Hindlimb muscle (tissue), 1 donor: ENCODE results near the gene IL22RA2. TPM values are rescaled to one million over a fixed set of nuclear protein-coding genes. Genes with fewer than 3 reads are reported as not detected.

Experiments
- DNase-seq: peaks from one replicate; pipeline ENCODE4 v3.0.0-alpha.2; 2013
- polyA plus RNA-seq: library from polyadenylated mRNA; unstranded; fragments of 120-200 nt; gene quantifications from one replicate; pipeline ENCODE4 v1.2.1, GENCODE V29; 2013; ENCODE audit not compliant: insufficient read length

IL22RA2 gene
- polyA plus RNA-seq, 1 donor, result not detected

DNA sequence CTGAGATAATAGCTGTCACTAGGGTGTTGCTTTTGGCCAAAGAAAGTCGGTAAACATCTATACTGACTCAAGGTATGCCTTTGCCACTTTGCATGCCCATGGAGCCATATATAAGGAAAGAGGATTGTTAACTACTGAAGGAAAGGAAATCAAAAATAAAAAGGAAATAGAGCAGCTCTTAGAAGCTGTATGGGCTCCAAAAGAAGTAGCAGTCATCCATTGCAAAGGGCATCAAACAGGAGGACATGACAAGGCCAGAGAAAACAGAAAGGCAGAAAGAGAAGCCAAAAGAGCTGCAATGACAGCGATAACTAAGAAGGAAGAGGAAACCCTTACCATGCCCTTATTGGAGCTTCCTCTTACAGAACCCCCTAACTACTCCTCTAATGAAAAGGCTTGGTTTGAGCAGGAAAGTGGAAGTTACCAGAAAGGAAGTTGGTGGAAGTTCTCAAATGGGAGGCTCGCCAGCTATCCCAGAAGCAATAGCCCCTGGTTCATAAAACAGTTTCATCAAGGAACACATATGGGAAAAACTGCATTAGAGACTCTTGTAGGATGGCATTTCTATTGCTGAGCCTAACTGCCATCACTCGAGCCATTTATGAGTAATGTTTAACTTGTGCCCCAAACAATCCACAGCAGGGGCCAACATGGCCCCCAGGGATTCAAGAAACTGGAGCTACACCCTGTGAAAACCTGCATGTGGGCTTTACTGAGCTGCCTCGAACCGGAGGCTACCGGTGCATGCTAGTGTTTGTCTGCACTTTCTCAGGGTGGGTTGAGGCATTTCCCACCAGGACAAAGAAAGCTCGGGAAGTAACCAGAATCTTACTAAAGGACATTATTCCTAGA is 7.0 kb downstream of the IL22RA2 start:
- no peak for DNase-seq

DNA sequence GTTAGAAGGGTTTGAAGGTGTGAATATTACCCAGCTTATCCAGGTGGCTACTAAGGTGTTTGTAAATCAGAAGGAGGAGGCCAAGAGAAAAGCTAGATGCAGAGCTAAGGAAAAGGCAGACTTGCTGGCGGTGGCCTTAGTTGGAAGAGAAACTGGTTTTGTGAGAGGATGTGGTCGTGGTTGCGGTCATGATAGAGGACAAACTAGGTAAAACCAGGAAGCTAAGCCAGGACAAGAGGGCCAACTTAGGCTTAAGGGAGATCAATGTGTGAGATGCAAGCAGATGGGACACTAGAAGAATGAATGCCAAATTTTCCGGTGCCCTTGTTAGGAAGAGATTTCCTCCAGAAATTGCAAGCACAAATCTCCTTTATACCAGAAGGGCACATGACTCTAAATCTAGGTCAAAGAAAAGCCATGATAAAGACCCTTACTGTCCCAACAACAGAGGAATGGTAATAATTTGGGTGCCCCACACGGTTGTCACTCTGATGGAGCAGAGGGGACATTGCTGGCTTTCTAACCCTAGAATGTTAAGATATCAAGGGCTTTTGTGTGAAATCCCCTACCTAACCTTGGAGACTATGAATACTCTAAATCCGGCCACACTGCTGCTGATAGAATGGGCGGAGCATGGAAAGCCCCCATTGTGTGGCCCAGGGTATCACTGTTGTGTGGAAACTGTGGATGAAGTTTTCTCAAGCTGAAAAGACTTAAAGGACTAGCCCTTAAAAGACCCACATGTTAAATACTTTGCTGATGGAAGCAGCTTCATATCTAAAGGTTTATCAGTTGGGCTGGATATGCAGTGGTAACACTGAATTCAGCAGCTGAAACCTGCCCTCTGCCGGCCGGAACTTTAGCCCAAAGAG is 7.8 kb downstream of the IL22RA2 start:
- DNase-seq, result no peak

DNA sequence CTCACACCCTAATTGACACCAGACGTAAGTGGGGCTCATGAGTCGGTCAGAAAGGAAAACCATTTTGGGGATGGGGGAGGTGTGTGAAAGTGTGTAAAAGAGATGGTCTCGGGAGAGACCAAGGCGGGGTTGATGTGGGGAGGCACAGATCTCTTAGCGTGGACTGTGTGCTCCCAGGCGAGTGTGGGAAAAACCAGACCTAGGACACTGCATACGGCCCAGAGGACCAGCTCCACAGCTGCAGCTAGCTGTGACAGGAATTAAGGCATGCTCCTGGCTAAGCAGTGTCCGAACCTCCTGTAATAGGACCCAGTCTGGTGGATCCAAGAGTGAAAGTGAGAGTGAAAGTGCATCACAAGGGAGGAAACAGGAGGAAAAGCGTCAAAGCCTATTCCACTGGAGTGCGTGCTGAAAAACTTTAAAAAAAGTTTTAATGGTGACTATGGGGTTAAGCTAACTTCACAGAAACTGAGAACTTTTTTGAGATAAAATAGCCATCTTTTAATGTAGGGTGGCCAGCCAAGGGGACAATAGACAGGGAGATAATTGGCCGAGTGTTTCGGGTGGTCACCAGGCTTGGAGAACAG is 9.6 kb downstream of the IL22RA2 start:
- no peak for DNase-seq

DNA sequence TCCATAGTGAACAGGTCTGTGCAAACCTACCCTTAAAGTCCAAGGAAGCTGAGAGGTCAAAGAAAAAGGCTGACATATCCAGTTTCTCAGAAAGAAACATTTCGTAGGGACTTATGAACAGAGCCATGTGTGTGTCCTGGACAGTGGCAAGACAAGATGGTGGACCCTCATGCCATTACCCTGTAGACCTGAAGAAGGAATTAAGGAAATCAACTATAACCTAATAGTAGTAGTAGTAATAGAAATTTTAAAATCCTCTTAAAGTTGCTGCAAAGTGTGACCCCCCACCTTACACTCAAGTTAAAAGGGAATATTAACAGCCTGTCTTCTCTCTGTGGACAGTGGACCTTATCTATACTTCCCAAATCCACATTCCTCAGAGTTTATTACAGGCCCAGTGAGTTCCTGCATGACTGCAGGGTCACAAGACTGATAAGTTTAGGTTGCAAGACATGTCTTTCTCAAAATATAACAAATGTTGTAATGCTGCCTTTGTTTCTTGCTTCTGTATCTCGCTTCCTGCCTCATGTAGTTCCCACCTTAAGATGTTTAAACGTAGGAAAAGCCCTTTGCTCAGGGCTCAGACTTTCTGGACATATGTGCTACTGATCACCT is 10.6 kb downstream of the IL22RA2 start:
- DNase-seq, result no peak

DNA sequence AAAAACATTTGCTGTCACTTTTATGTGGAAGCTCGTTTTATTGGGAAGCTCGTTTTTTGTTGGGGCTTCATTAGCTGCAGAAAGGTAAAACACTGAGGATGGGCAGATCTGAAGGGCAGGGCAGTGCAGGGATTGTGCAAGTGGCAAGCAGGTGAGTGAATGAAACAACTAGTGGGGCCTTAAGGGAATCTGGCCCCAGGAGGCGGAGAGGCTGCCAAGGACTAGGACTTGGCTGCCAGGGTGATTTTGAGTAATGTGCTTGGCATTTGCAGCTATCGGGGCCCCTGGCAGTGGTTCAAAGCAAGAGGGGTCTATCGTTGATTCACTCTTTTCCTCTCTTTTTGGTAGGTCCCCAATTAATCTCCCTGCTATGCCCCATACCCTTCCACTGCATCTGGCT is 11.5 kb downstream of the IL22RA2 start:
- DNase-seq, result no peak

DNA sequence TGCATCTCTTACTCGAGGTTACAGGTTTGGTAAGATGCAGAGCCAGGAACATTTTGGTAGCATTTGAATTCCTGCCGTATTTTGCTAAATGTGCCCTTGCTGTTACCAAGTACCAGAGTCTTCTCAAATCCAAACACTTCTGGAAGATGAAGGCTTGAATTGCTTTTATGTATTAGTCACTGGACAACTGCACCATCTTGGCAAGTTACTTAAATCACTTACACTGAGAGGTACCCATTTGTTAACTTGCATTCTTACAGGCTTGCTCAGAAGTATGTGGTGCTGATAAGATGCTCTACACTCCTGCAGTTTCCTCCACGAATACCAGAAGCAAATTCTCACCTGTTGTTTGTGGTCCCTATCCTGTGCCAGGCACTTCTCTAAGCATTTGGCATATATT is 12.7 kb downstream of the IL22RA2 start:
- DNase-seq, result no peak

DNA sequence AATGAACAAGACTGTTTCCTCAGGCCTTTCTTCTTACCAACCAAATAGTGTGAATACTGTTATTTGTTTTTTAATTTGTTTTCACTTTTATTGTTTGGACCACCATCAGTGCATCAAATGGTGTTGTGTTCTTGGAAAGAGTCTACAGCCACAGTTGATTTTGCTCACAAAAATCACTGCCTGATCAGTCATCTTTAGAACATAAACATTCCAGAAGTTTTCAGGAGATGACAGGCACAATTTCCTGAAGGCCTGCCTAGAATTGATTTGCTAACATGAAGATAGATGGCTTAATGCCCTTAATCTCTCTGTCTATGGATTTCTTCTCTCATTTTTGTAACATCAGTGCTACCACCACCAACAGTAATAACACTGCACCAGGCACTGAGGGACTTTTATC is 13.5 kb downstream of the IL22RA2 start:
- no peak for DNase-seq

DNA sequence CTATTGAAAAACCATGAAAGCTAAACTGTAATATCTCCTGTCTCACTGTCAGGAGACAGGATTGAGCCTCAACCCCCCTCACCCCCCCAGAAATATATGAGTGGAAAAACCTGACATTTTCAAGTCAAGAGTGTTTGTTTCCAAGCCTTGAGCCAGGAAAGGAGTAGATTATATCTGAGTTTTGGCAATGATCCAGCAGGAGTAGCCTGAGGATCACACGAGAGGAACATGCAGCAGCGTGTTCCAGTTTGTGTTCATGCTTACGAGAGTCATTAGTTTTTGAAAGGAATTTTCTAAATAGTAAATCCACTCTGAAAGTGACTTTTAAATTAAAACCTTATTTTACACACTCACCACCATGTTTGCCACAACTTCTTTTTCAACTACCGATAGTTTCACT is 15.8 kb downstream of the IL22RA2 start:
- DNase-seq, result peak; percentile 11

DNA sequence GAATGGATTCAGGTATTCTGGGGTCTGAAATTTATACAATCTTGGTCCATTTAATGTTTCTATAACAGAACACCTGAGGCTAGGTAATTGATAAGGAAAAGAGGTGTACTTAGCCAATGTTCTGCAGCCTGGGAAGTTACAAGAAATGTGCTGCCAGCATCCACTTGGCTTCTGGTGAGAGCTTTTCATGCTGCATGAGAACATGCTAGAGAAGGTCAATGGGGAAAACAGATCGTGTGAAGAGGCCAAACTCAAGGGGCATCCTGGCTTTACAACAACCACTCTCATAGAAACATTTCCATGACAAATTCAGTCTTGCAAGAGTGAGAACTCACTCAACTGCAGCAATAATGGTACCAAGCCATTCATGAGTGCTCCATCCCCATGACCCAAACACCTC is 16.8 kb downstream of the IL22RA2 start:
- DNase-seq, result no peak

DNA sequence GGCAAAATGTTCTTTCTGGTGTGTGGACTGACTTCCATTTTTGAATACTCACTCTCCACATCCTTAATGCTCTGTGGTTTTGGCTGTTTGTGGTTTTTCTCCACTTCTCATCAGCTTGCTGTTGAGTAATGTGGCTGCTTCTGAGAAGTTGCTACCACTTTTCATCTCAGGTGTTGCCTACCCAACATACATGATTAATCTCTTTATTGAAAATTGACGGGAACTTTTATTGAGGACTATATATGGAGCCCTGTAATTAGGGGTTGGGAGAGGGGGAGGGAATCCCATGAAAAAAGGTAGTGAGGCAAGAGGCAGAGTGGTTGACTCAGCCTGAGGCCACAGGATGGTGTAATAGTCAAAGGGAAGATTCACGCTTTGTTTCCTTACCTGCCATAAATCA is 17.6 kb downstream of the IL22RA2 start:
- no peak for DNase-seq

DNA sequence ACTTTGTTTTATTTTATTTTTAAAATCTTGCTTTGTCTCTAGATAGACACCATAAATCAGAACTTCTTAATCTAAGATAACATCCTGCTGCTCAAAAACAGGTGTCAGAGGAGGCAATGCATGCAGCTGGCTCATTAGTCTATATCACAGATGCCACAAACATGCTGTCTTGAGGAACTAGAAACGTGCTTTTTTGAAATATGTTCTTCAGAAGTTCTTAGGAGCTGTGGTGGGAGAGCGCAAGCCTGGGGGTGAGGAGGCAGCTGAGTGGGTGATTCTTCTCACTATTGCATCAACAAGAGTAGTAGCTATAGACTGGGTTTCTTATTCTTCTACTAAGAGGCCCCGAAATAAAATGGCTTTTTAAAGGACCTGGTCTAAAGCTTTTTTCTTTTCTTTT is 23.4 kb downstream of the IL22RA2 start:
- DNase-seq, result no peak

DNA sequence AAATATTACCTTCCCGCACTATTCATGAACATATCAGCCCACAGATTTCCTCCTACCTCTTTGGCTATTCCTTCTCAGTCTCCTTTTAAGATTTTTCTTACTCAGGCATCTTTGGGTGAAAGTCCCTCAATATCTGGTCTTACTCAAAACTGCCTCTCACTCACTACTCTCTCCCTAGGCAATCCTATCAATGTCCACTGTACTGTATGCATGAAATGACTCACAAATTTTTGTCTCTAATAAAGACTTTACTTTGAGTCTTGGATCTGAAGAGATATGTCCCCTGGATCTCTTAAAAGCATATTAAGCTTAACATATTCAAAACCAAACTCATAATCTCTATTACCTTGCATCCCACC is 24.4 kb downstream of the IL22RA2 start:
- no peak for DNase-seq

DNA sequence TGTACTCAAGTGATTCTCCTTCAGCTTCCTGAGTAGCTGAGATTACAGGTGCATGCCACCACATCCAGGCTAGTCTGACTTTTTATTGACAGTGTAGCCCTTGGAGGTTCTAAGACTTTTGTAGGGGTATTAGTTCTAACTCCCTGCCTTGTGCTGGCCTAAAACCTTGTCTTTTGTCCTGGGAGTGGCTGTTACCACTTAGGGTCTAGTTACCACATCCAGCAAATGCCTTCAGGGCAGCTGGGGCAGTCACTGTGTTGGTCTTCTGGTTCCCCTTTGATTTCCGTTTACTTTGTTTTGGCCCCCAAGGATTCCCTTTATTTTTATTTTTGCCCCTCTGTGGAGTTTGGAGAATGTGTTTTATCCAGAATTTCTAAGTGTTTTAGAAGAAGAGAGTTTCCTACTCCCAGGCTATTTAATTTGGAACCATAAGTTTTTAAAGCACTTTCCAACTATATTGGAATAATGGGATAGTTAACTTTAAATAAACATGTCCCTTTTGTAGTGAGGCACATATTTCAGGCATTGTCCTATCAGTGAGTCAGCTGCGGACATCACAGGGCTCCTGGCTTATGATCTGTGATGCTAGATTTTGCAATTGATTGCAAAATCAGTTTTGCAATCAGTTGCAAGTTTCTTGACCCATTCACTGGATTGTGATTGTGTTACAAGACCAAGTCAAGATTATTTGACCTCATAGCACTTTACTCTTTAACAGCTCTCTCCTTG is 25.0 kb downstream of the IL22RA2 start:
- DNase-seq, result no peak

DNA sequence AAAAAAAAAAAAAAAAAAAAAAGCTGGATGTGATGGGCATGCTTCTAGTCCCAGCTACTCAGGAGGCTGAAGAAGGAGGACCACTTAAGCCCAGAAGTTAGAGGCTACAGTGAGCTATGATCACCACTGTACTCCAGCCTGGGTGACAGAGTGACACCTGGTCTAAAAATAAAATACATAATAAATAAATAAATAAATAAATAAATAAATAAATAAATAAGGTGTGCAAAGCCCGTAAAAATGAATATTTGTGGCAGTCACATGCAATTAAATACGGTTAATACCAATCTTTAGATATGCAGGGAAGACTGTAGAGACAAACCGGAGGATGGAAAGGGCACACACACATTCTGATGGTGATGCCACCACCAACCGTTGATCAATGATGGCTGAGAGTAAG is 26.2 kb downstream of the IL22RA2 start:
- no peak for DNase-seq

DNA sequence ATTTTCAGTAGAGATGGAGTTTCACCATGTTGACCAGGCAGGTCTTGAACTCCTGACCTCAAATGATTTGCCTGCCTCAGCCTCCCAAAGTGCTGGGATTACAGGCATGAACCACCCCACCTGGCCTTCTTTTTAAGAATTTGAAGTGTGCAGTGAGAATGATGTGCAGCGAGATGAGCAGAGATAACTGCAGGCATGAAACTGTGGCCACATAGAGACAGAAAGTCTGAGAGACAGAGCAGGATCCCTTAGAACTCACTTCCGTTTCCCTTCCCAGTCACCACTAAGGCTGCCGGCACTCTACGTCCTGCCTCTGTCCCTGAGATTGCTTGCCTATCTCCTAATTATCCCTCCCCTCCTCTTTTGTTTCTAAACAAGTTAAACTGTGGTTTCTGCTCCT is 27.2 kb downstream of the IL22RA2 start:
- DNase-seq, result no peak

DNA sequence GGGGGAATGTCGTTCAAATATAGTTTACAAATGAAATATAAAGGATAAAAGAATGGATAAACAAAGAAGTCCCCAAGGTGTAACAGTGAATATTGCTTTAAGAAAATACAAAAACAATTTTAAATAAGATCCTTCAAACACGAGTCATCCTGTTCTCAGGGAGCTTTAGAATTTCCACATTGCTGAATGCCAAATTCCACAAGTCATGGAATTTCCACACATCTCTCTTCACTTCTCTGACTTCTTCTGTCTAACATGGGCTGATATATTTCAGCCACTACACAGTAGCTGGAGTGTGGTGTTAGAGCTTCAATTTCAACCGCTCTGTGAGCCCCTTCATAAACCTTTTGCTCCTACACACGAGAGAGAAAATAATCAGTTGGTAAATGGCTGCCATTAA is 28.0 kb downstream of the IL22RA2 start:
- no peak for DNase-seq

DNA sequence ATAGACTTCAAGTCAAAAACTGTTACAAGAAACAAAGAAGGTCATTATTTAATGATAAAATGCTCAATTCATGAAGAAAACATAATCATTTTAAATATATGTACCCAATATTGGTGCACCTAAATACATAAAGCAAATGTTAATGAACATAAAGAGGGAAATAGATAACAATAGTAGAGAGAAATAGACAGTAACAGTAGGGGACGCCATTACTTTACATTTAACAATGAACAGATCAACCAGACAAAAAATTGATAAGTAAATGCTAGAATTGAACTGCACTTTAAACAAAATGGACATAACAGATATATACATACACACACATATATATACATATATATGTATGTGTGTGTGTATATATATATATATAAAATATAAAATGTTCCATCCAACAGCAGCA is 37.4 kb downstream of the IL22RA2 start:
- no peak for DNase-seq

DNA sequence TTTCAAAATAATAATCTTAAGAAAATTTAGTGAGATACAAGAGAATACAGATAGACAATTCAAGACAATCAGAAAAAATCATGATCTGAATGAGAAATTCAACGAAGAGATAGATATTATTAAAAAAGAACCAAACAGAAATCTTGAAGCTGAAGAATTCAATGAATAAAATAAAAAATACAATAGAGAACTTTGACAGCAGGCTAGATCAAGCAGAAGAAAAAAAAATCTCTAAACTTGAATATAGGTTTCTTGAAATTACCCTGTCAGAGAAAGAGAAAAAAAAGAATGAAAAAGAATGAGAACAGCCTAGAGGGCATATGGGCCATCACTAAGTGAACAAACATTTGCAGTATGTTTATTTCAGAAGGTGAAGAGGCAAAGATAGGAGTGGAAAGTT is 39.0 kb downstream of the IL22RA2 start:
- no peak for DNase-seq

DNA sequence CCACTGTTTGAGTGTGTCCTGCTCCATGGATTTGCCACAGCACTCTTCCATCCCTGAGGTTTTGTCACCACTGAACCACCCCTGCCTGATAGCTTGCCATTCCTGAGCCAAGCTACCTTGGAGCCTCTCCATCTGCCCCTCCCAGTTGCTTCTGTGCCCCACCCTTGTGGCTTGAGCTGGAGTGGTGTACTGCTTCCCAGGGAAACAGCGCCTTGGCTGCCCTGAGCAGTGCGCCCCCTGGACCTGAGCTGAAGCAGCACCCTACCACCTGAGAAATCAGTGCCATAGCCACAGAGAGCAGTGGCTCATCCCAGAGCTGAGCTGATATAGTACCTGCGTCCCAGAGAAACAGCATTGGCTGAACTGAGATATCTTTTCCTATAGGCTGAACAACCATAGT is 40.3 kb downstream of the IL22RA2 start:
- DNase-seq, result no peak

DNA sequence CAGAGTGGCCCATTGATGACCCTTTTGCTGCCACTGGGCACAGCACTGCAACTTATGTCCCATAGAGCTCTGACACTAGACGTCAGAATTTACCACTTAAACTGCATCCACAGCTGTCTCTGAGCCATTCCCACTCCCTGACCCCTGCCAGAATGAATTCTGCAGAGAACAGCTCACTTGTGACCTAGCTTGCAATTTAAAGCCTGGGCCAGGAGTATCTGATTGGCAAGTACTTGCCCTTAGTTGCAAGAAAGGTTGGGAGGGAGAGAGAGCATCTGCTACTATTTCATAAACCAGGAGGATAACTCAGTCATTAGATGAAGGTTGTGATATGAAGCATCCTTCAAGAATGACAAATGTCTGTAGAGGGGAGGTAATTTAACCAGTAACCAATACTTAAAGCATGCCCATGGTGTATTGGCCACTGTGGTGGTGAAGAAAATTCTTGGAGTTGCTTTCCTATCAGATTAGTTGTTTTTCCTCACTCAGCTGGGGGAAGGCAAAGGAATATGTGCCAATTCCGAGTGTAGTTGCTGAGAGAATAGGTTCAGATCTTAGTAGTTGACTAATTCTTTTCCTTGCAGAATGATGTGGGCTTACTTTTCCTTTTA is 46.5 kb downstream of the IL22RA2 start:
- no peak for DNase-seq

DNA sequence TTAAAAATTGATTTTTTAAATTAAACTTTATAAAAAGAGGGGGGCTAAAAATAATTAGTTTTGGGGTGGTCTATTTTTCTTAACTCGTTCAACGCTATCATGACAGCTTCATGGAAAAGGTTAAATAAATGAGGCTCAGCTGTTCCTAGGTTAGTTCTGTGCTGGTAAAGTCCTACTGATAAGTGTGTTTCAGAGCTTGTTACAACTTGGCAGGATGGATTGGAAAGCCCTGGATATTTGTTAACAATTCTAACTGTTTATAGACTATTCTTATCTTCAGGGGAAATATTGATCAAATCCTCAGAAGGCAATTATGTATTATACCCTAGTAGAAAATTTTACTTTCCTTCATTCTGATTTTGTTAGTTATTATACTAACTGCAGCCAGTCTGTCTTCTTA is 50.4 kb downstream of the IL22RA2 start:
- no peak for DNase-seq

DNA sequence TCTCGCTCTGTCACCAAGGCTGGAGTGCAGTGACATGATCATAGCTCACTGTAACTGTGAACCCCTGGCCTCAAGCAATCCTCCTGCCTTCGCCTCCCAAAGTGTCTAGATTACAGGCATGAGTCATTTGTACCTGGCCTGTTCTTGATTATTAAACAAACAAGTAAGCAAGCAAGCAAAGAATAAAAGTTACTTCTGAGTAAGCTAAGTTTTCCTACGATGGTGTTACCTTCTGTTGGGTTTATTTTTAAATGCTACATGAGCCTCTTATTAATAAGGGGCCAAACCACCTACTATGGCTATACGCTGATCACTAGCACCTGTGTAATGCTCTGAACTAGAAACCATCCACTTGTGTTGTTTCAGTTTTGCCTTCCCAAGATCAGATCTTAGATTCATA is 50.8 kb downstream of the IL22RA2 start:
- DNase-seq, result no peak
